ENCODE data around the gene NAALADL2. TPM values are rescaled to one million over a fixed set of nuclear protein-coding genes. Genes with fewer than 3 reads are reported as not detected.

The NAALADL2 gene
- polyA plus RNA-seq, 1 donor from 2014 or later: 1.6 TPM

GRCh38 chr3:175246234-175246633, 387.1 kb downstream of the NAALADL2 start:
- H3K27ac ChIP-seq (ENCODE audit: low read length): no peak overlapping the region
- no peaks in the 10 kb centered on the region for H3F3A ChIP-seq (ENCODE audit: insufficient read depth, low read length, poor library complexity, severe bottlenecking)
- H3K9ac ChIP-seq (ENCODE audit: low read length): no peak overlapping the region
- H2AFZ ChIP-seq (ENCODE audit: low read depth, low read length): no peak overlapping the region
- H3K4me3 ChIP-seq (ENCODE audit: low read length): no peak overlapping the region
- H3K79me2 ChIP-seq (replicated peaks; ENCODE audit: insufficient read depth, low read length): no peaks in the 10 kb centered on the region
- H4K20me1 ChIP-seq (ENCODE audit: insufficient read depth): no peaks in the 10 kb centered on the region
- H3K27me3 ChIP-seq (ENCODE audit: insufficient read depth, low read depth, low read length): no peaks in the 10 kb centered on the region
- H3K9me2 ChIP-seq (ENCODE audit: insufficient read depth, low read length): no peaks in the 10 kb centered on the region
- no peak overlapping the region for H3K4me2 ChIP-seq (ENCODE audit: low read length)
- TF ChIP-seq MXI1 (conservative IDR thresholded peaks at IDR 0.05; ENCODE audit: poor library complexity, severe bottlenecking) (no peak), CTCF (IDR thresholded peaks at IDR 0.05; ENCODE audit: poor library complexity, severe bottlenecking) (no peak), SMC3 (conservative IDR thresholded peaks at IDR 0.05; ENCODE audit: poor library complexity) (no peak), RAD21 (conservative IDR thresholded peaks at IDR 0.05) (no peak), TAF1 (IDR thresholded peaks at IDR 0.05; ENCODE audit: low read depth) (no peak), REST (IDR thresholded peaks at IDR 0.05; ENCODE audit: borderline replicate concordance) (peak; percentile 29), POLR2AphosphoS5 (IDR thresholded peaks at IDR 0.05) (peak; percentile 55), EZH2 (IDR thresholded peaks at IDR 0.05; ENCODE audit: borderline replicate concordance, insufficient read depth, low read length, poor library complexity, severe bottlenecking) (no peak), EP300 (conservative IDR thresholded peaks at IDR 0.05; ENCODE audit: poor library complexity, severe bottlenecking) (peak; percentile 84)
- no peaks in the 10 kb centered on the region for H3K9me3 ChIP-seq (ENCODE audit: low read length)
- no peaks in the 10 kb centered on the region for H3K36me3 ChIP-seq (ENCODE audit: insufficient read depth, low read length)

GRCh38 chr3:175246766-175247165, 387.6 kb downstream of the NAALADL2 start:
- no peak overlapping the region for H3K9ac ChIP-seq (ENCODE audit: low read length)
- H3K27me3 ChIP-seq (ENCODE audit: insufficient read depth, low read depth, low read length): no peaks in the 10 kb centered on the region
- H2AFZ ChIP-seq (ENCODE audit: low read depth, low read length): no peak overlapping the region
- H4K20me1 ChIP-seq (ENCODE audit: insufficient read depth): no peaks in the 10 kb centered on the region
- H3K27ac ChIP-seq (ENCODE audit: low read length): no peak overlapping the region
- no peaks in the 10 kb centered on the region for H3F3A ChIP-seq (ENCODE audit: insufficient read depth, low read length, poor library complexity, severe bottlenecking)
- no peak overlapping the region for H3K4me2 ChIP-seq (ENCODE audit: low read length)
- TF ChIP-seq EZH2 (IDR thresholded peaks at IDR 0.05; ENCODE audit: borderline replicate concordance, insufficient read depth, low read length, poor library complexity, severe bottlenecking): no peak
- TF ChIP-seq POLR2AphosphoS5 (IDR thresholded peaks at IDR 0.05): no peak
- no peak for TF ChIP-seq MXI1 (conservative IDR thresholded peaks at IDR 0.05; ENCODE audit: poor library complexity, severe bottlenecking)
- TF ChIP-seq CTCF (IDR thresholded peaks at IDR 0.05; ENCODE audit: poor library complexity, severe bottlenecking): no peak
- no peak for TF ChIP-seq TAF1 (IDR thresholded peaks at IDR 0.05; ENCODE audit: low read depth)
- no peak for TF ChIP-seq REST (IDR thresholded peaks at IDR 0.05; ENCODE audit: borderline replicate concordance)
- TF ChIP-seq SMC3 (conservative IDR thresholded peaks at IDR 0.05; ENCODE audit: poor library complexity): no peak
- no peak for TF ChIP-seq RAD21 (conservative IDR thresholded peaks at IDR 0.05)
- TF ChIP-seq EP300 (conservative IDR thresholded peaks at IDR 0.05; ENCODE audit: poor library complexity, severe bottlenecking): no peak
- no peaks in the 10 kb centered on the region for H3K36me3 ChIP-seq (ENCODE audit: insufficient read depth, low read length)
- no peaks in the 10 kb centered on the region for H3K9me2 ChIP-seq (ENCODE audit: insufficient read depth, low read length)
- H3K4me3 ChIP-seq (ENCODE audit: low read length): no peak overlapping the region
- no peaks in the 10 kb centered on the region for H3K79me2 ChIP-seq (replicated peaks; ENCODE audit: insufficient read depth, low read length)
- H3K9me3 ChIP-seq (ENCODE audit: low read length): no peaks in the 10 kb centered on the region
